Measurements from ENCODE around the gene MEGF11. TPM values are rescaled to one million over a fixed set of nuclear protein-coding genes. Genes with fewer than 3 reads are reported as not detected.
A peak's percentile ranks its signal among the peaks of the same experiment; 100 is the strongest.

MEGF11 gene
- total RNA-seq, 2 experiments from 2014 or later: not detected

DNA sequence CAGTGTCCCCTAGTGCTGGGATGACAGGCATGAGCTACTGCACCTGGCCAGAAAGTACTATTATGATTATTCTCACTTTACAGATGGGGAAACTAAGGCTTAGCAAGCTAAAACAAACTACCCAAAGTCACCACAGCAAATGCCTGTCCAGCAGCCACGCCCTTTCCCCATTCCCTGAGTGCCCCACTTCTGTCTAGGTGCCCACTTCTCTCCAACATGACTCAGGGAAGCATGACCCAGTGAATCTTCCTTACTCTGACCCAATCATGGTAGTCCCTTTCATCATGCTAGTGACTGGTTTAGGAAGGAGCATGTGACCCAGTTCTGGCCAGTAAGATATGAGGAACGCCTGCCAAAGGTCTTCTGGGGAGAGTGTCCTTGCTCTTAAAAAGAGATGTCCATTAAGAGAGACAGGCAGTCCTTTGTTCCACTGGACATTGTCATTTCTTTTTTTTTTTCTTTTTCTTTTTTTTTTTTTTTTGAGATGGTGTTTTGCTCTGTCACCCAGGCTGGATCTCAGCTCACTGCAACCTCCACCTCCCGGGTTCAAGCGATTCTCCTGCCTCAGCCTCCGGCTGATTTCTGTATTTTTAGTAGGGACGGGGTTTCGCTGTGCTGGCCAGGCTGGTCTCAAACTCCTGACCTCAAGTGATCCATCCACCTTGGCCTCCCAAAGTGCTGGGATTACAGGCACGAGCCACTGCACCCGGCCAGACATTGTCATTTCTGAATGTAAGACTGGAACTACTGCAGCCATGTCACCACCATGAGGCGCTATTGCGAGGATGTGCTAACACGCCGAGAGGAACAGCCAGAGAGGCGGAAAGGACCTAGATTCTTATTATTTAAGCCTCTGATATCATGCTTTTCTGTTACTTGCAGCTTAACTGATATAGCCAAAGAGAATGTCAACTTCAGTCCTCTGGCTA, 19.8 kb downstream of the MEGF11 start:
- ChIA-PET POLR2A (no interaction called here), CTCF (interaction anchor here (1.0 to 1.8 kb wide), 2 partner anchors 17 to 265 kb away, joined by 3 to 4 read pairs; no protein-coding TSS in a partner anchor)
- H3K4me1 Mint-ChIP-seq (ENCODE audit: low read depth): no peaks in the 10 kb centered on the region
- no peak for ATAC-seq
- peak; percentile 29 for DNase-seq
- peaks cover 6% of the 10 kb centered on the region for H3K27me3 Mint-ChIP-seq (ENCODE audit: low read depth)
- H3K9me3 Mint-ChIP-seq (ENCODE audit: insufficient read depth): no peaks in the 10 kb centered on the region
- H3K4me3 Mint-ChIP-seq: no peak overlapping the region
- H3K27ac Mint-ChIP-seq: no peak overlapping the region
- no peaks in the 10 kb centered on the region for H3K36me3 Mint-ChIP-seq (ENCODE audit: low read depth)

DNA sequence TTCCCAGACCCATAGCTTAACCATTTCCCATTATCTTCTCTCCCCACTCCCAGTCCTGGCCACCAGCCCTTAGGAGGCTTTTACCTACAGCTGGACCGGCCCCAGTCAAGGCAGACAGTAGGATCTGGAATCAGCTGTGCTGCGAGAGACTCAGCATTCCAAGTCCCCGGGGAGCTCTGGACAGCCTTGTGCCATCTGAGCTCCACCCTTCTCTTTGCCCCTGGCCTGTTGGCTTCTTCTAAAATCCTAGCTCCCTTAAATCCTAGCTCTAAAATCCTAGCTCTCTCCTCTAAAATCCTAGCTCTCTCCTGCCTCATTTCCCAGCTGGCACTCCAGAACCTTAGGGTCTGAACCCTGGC, 21.3 kb downstream of the MEGF11 start:
- H3K9me3 Mint-ChIP-seq (ENCODE audit: insufficient read depth): no peaks in the 10 kb centered on the region
- CTCF ChIA-PET: no interaction called here

DNA sequence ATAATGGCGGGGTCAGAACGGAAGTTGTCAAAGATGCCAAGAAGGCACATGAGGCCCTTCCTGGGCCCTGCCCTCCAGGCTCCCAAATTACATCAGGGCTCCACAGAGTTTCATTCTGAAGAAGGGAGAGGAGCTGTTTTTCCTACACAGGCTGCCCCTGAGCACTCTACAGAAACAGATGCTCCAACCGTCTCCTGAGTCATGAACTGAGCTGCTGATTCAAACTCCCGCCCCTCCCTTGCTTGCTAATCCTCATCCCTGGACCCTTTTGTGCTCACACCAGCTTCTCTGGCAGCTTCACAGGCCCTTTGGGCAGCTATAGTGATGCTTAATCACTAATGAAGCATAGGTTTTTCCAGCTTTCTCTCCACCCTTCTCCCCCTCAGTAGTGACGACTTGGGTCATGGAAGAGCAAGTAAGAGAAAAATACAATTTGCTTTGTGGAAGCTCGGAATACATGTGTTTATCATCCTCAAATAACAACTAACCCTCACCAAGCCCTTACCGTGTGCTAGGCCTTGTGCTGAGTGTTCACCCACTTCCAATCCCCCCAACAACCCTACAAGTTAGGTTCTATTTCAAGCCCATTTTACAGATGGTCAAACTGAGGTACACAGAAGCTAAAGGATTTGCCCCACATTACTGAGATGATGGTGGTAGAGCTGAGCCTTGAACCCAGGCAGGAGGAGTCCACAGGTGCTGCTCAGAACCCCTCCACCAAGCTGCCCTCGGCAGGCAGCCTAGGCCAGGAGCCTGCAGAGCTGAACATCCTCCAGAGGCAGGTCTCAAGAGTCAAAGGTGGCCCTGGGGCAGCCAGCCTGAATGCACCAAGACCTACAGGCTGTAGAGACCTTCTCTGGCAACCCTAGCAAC, 21.9 kb downstream of the MEGF11 start:
- ATAC-seq (no peak), DNase-seq (no peak)
- Mint-ChIP-seq H3K9me3 (ENCODE audit: insufficient read depth) (no peaks in the 10 kb centered on the region), H3K4me3 (no peak overlapping the region), H3K27ac (no peak overlapping the region), H3K27me3 (ENCODE audit: low read depth) (peaks cover 6% of the 10 kb centered on the region), H3K36me3 (ENCODE audit: low read depth) (no peaks in the 10 kb centered on the region), H3K4me1 (ENCODE audit: low read depth) (no peaks in the 10 kb centered on the region)
- POLR2A ChIA-PET: no interaction called here
- CTCF ChIA-PET: no interaction called here

More for the DNA sequence above, 21.3 kb downstream of the MEGF11 start:
- Mint-ChIP-seq H3K36me3 (ENCODE audit: low read depth) (no peaks in the 10 kb centered on the region), H3K27me3 (ENCODE audit: low read depth) (peaks cover 6% of the 10 kb centered on the region), H3K4me1 (ENCODE audit: low read depth) (no peaks in the 10 kb centered on the region), H3K27ac (no peak overlapping the region), H3K4me3 (no peak overlapping the region)
- DNase-seq (no peak), ATAC-seq (no peak)
- POLR2A ChIA-PET: no interaction called here

DNA sequence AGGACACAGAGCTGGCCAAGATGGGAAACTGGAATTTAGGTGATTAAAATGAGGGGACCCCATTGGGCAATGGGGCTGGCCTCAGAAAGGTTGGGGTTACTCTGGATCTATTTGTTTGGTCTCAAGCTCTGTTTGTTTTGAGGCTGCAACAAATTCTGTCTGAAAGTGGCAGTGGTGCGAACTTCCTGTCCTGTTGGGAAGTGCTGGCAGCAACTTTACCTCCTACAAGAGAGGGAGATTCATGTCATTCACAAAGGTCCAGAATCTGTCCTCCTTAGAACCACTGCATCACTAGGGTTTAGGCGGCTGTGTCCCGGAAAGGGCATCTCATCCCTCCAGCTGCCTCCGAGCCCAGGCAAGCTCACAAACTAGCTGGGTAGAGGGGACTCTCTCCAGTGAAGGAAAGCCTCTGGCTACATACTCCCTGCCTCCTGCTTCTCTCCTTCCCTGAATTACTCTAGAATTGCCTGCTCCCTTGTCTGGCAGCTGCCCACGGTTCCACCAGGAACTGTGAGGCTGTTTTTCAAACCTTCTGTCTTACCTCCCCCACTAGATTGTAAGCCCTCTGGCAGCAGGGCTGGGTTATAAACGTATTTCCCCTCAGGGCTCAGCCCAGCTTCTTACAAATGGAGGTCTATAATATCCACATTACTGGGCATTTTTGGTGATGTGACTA, 23.6 kb downstream of the MEGF11 start:
- POLR2A ChIA-PET: interaction anchor here (0.8 kb wide), 1 partner anchor 618 kb away, joined by 3 read pairs; the partner anchor contains the start of gene INTS14
- Mint-ChIP-seq H3K27ac (no peak overlapping the region), H3K4me1 (ENCODE audit: low read depth) (no peaks in the 10 kb centered on the region)

DNA sequence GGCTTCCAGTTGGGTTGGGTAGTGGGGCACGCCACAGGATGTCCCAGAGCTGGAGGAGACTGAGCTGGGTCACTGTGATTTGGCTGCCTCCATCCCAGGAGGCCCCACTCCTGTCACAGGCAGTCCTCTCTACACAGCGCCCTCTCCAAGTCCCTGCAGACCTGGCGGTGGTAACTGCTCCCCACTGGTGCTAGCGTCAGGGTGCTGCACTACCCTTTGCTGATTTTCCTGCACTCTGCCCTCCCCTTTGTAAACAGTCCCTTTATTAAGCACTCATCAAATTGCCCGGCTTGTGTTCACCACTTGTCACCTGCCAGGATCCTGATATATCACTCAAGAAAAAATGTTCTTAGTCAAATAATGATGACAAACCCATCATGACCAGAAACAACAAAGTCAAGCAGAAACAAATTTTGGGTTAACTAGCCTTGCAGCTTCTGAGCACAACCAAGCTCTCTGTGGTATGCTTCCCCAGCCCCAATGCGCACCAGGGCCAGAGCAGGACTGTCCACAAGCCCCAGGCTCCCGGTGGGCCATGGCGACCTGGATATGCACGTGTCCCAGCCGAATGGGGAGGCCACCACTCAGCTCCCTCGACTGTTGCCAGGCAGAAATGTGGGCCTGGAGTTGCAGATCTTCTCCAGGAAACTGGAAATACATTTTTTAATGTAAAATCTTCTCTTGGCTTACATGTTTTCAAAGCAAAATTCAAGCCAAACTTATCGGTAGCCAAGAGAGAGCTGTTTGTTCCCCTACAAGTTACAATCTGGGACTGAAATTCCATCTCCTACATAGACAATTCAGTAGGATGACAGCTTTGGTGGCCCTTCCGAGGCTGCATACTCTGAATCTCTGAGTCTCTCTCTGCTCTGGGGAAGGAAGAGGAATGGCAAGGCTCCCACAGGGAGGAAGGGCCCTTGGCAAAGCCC, 24.5 kb downstream of the MEGF11 start:
- ATAC-seq: no peak
- CTCF ChIA-PET: no interaction called here
- POLR2A ChIA-PET: interaction anchor here (0.8 kb wide), 1 partner anchor 618 kb away, joined by 3 read pairs; the partner anchor contains the start of gene INTS14

More for the DNA sequence above, 23.6 kb downstream of the MEGF11 start:
- CTCF ChIA-PET: no interaction called here
- no peak for ATAC-seq
- no peak for DNase-seq
- Mint-ChIP-seq H3K4me3 (no peak overlapping the region), H3K36me3 (ENCODE audit: low read depth) (no peaks in the 10 kb centered on the region), H3K27me3 (ENCODE audit: low read depth) (peaks cover 3% of the 10 kb centered on the region), H3K9me3 (ENCODE audit: insufficient read depth) (no peaks in the 10 kb centered on the region)

DNA sequence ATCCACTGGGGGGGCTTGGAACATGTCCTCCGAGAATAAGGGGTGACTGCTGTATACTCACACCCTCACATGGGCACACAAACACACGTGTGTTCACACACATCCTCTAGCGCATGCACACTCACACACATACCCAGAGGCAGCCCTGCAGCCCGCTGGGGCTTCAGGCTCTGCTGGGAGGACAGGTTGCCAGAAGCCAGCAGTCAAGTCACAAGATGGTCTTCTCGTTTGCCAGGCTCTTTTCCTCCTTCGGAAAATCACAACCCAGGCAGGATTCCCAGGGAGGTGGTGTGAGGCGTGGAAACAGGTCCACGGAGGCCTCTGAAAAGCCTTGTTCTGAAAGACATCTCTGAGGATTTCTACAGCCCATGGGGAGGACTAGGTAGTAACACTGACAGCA, 26.8 kb downstream of the MEGF11 start:
- H3K4me1 Mint-ChIP-seq (ENCODE audit: low read depth): no peaks in the 10 kb centered on the region
- no peak for DNase-seq
- H3K36me3 Mint-ChIP-seq (ENCODE audit: low read depth): no peaks in the 10 kb centered on the region
- H3K27me3 Mint-ChIP-seq (ENCODE audit: low read depth): peaks cover 8% of the 10 kb centered on the region
- POLR2A ChIA-PET: no interaction called here
- H3K9me3 Mint-ChIP-seq (ENCODE audit: insufficient read depth): no peaks in the 10 kb centered on the region
- H3K27ac Mint-ChIP-seq: no peak overlapping the region
- H3K4me3 Mint-ChIP-seq: no peak overlapping the region
- ATAC-seq: no peak
- CTCF ChIA-PET: no interaction called here

More for the DNA sequence above, 24.5 kb downstream of the MEGF11 start:
- Mint-ChIP-seq H3K4me3 (no peak overlapping the region), H3K36me3 (ENCODE audit: low read depth) (no peaks in the 10 kb centered on the region), H3K27ac (no peak overlapping the region), H3K27me3 (ENCODE audit: low read depth) (peaks cover 3% of the 10 kb centered on the region), H3K4me1 (ENCODE audit: low read depth) (no peaks in the 10 kb centered on the region), H3K9me3 (ENCODE audit: insufficient read depth) (no peaks in the 10 kb centered on the region)
- no peak for DNase-seq

DNA sequence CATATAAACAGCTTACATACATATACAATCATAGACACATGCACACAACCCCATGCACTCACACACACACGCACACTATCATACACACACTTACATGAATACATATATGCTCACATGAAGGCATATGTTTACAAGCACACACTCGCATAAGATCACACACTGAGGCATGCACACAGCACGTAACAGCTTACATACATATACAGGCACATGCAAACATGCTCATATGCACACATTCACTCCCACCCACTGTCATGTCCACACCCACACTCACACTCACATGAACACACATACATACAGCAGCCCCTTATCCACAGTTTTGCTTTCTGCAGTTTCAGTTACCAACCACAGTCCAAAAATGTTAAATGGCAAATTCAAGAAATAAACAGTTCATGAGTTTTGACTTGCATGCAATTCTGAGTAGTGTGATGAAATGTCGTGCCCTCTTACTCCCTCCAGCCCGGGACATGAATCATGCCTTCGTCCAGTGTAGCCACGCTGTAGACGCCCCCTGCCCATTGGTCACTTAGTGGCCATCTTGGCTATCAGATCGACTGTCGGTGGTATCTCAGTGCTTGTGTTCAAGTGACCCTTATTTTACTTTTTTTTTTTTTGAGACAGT, 27.8 kb downstream of the MEGF11 start:
- peaks cover 12% of the 10 kb centered on the region for H3K27me3 Mint-ChIP-seq (ENCODE audit: low read depth)
- no peaks in the 10 kb centered on the region for H3K36me3 Mint-ChIP-seq (ENCODE audit: low read depth)
- no peaks in the 10 kb centered on the region for H3K4me1 Mint-ChIP-seq (ENCODE audit: low read depth)
- H3K9me3 Mint-ChIP-seq (ENCODE audit: insufficient read depth): no peaks in the 10 kb centered on the region
- H3K4me3 Mint-ChIP-seq: no peak overlapping the region
- POLR2A ChIA-PET: no interaction called here
- CTCF ChIA-PET: no interaction called here
- H3K27ac Mint-ChIP-seq: no peak overlapping the region
- DNase-seq (no peak), ATAC-seq (no peak)

DNA sequence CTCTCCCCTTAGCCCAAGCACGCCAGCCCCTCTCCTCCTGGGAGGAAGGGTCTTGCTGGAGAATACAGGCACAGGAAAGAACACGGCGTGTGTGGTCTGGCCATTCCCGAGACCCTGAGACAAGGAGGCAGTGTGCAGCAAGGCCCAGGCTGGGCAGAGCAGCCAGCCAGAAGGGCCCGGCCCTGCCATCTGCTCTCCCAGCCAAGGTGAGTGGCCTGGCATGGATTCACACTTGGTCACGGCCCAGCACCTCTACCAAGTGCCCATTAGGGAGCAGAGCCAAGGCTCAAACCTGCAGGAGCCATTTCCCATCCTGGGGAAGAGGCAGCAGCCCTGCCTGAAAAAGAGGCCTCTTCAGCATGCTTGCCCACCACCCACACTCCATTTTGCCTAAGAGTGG, 28.6 kb downstream of the MEGF11 start:
- Mint-ChIP-seq H3K4me1 (ENCODE audit: low read depth) (no peaks in the 10 kb centered on the region), H3K27me3 (ENCODE audit: low read depth) (peaks cover 9% of the 10 kb centered on the region), H3K27ac (no peak overlapping the region), H3K4me3 (no peak overlapping the region), H3K9me3 (ENCODE audit: insufficient read depth) (no peaks in the 10 kb centered on the region), H3K36me3 (ENCODE audit: low read depth) (no peaks in the 10 kb centered on the region)
- ATAC-seq (no peak), DNase-seq (no peak)
- POLR2A ChIA-PET: no interaction called here
- CTCF ChIA-PET: no interaction called here

DNA sequence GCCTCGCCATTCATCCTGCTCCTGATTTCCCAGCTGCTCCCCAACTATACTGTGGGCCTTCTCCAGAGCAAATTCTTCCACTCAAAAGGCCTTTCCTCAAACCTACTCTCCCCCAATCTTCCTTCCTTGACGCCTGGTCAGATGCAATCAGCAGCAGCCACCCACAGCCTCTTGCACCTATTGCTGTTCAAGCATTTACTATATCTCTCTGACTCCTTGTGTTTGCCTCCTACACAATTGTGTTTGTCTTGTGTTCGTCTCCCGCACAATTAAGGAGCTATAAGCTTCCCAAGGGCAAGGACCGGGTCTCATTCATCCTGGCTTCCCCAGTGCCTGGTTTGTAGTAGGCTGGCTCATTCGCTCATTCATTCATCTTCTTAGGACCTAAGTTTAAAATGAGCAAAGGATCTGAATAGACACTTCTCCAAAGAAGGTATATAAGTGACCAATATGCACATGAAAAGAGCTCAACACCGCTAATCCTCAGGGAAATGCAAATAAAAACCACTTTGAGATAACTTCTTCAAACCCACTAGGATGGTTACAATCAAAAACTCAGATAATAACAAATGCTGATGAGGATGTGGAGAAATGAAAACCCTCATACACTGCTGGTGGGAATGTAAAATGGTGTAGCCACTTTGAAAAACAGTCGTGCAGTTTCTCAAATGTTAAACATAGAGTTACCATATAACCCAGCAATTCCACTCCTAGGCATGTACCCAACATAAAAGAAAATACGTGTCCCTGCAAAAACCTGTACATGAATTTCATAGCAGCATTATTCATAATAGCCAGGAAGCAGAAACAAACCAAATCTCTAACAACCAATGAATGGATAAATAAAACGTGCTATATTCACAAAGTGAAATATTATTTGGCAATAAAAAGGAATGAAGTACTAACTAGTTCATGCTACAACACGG, 31.0 kb downstream of the MEGF11 start:
- Mint-ChIP-seq H3K4me1 (ENCODE audit: low read depth) (no peaks in the 10 kb centered on the region), H3K27ac (no peak overlapping the region), H3K36me3 (ENCODE audit: low read depth) (no peaks in the 10 kb centered on the region), H3K4me3 (no peak overlapping the region), H3K27me3 (ENCODE audit: low read depth) (peaks cover 9% of the 10 kb centered on the region), H3K9me3 (ENCODE audit: insufficient read depth) (no peaks in the 10 kb centered on the region)
- POLR2A ChIA-PET: no interaction called here
- ATAC-seq (no peak), DNase-seq (no peak)
- CTCF ChIA-PET: no interaction called here

DNA sequence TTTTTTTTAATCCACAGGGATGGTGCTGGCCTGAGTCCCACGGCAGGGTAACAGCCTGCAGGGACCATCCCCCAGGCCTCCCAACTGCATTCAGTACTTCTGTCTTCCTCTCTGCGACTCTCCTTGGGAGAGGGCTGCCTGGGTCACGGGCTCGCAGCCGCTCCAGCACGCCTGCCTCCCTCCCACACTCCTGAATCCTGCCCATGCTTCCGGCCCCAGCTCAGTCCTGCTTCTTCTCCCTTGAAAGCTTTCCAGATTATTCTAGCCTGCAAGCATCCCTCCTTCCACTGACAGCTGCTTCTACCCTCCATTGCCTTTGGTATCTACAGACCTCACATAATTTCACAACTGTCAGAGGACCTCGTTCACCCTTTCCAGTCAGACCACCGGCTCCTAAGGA, 32.4 kb downstream of the MEGF11 start:
- H3K27ac Mint-ChIP-seq: peak overlapping the region; percentile 43
- no peaks in the 10 kb centered on the region for H3K9me3 Mint-ChIP-seq (ENCODE audit: insufficient read depth)
- H3K27me3 Mint-ChIP-seq (ENCODE audit: low read depth): peaks cover 9% of the 10 kb centered on the region
- H3K4me3 Mint-ChIP-seq: no peak overlapping the region
- no peaks in the 10 kb centered on the region for H3K4me1 Mint-ChIP-seq (ENCODE audit: low read depth)
- H3K36me3 Mint-ChIP-seq (ENCODE audit: low read depth): no peaks in the 10 kb centered on the region
- DNase-seq (no peak), ATAC-seq (no peak)
- ChIA-PET POLR2A (no interaction called here), CTCF (no interaction called here)

All from activated CD8-positive, alpha-beta T cell treated with anti-CD3 and anti-CD28 coated beads, Interleukin-2, amount 10 ng/mL, durations not matched to agents 7 days and 5 days (primary cell).